Tibial nerve (tissue), 4 donors: ENCODE data around the gene FATE1.

Experiments used
- EP300 ChIP-seq, 2 donors: sonication (generic); formaldehyde crosslinking; IDR thresholded peaks; one replicate each; pipeline ENCODE4 v1.6.1; 2017; ENCODE audit warnings: antibody characterized with exemption in 2 of 2, mild to moderate bottlenecking in 1 of 2
- POLR2A ChIP-seq, 2 donors: fragments of 450-650 bp; IDR thresholded peaks; one replicate each; pipeline ENCODE4 v1.6.1; 2017; ENCODE audit warnings: antibody characterized with exemption in 2 of 2, mild to moderate bottlenecking in 2 of 2, moderate library complexity in 2 of 2
- TF ChIP-seq, protein P1 (sequence below), 5 experiments: fragments of 200-600 bp in 3 of 5; fragments of 450-650 bp in 2 of 5; sonication (generic) in 3 of 5; IDR thresholded peaks; one replicate each; pipeline ENCODE4 v1.5.1; 2016 to 2019; ENCODE audit warnings: antibody characterized with exemption in 5 of 5, mild to moderate bottlenecking in 3 of 5, moderate library complexity in 2 of 5

DNA sequence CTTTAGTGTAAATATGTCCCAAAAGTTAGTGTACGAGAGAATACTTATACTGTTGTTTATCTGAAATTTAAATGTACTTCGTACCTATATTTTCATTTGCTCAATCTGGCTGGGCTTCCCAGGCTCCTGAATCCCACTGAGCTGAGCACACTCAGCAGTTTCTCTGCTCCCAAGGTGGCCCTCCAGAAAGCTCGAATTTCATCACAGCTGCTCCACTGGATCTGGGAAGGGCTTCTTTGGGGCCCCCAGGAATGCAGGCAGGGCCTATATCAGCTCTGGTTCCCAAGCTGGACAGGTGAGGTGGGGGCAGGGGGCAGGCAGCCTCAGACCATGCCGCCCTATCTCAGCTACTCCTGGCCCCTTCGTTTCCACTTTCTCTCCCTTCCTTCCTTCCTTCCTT, 1.5 kb upstream of the FATE1 start:
- TF ChIP-seq, protein P1, sequence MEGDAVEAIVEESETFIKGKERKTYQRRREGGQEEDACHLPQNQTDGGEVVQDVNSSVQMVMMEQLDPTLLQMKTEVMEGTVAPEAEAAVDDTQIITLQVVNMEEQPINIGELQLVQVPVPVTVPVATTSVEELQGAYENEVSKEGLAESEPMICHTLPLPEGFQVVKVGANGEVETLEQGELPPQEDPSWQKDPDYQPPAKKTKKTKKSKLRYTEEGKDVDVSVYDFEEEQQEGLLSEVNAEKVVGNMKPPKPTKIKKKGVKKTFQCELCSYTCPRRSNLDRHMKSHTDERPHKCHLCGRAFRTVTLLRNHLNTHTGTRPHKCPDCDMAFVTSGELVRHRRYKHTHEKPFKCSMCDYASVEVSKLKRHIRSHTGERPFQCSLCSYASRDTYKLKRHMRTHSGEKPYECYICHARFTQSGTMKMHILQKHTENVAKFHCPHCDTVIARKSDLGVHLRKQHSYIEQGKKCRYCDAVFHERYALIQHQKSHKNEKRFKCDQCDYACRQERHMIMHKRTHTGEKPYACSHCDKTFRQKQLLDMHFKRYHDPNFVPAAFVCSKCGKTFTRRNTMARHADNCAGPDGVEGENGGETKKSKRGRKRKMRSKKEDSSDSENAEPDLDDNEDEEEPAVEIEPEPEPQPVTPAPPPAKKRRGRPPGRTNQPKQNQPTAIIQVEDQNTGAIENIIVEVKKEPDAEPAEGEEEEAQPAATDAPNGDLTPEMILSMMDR (IDR thresholded peaks at IDR 0.05) = no peak
- no peak for TF ChIP-seq POLR2A (IDR thresholded peaks at IDR 0.05)
- TF ChIP-seq EP300 (IDR thresholded peaks at IDR 0.05) = no peak
